H9 (cell line): ENCODE results near the gene VPS4A. TPM values are rescaled to one million over a fixed set of nuclear protein-coding genes. Genes with fewer than 3 reads are reported as not detected.

Experiments
- DNase-seq: peaks from one replicate; pipeline ENCODE4 v3.0.0-alpha.2; 2017
- H2AFZ ChIP-seq: one replicate; pipeline ENCODE4 v1.6.1; 2013; ENCODE audit warnings: mild to moderate bottlenecking, low read length, control low read depth, moderate library complexity
- H2AK5ac ChIP-seq: 2 replicates; pipeline ENCODE4 v1.6.1; 2013; ENCODE audit warnings: low read length, control low read depth, mixed read lengths; ENCODE audit not compliant: insufficient read length
- H2BK120ac ChIP-seq: one replicate; pipeline ENCODE4 v1.6.1; 2013; ENCODE audit warnings: low read depth, mild to moderate bottlenecking, low read length, control low read depth, inconsistent platforms; ENCODE audit not compliant: poor library complexity, severe bottlenecking
- H2BK12ac ChIP-seq: 2 replicates; pipeline ENCODE4 v1.6.1; 2013; ENCODE audit warnings: low read length, control low read depth, mixed read lengths, low read depth; ENCODE audit not compliant: insufficient read length
- H2BK15ac ChIP-seq: 2 replicates; pipeline ENCODE4 v1.6.1; 2013; ENCODE audit warnings: low read depth, low read length, control low read depth
- H2BK20ac ChIP-seq: one replicate; pipeline ENCODE4 v1.6.1; 2013; ENCODE audit warnings: low read depth, mild to moderate bottlenecking, low read length, control low read depth, inconsistent platforms; ENCODE audit not compliant: poor library complexity, severe bottlenecking
- H2BK5ac ChIP-seq: 2 replicates; pipeline ENCODE4 v1.6.1; 2013; ENCODE audit warnings: low read length, control low read depth, mixed read lengths; ENCODE audit not compliant: insufficient read length
- H3K14ac ChIP-seq: 2 replicates; pipeline ENCODE4 v1.6.1; 2013; ENCODE audit warnings: low read length, control low read depth; ENCODE audit not compliant: insufficient read depth
- H3K18ac ChIP-seq: 2 replicates; pipeline ENCODE4 v1.6.1; 2013; ENCODE audit warnings: low read depth, mild to moderate bottlenecking, mixed read lengths, low read length, control low read depth; ENCODE audit not compliant: insufficient read length
- H3K23ac ChIP-seq: 2 replicates; pipeline ENCODE4 v1.6.1; 2013; ENCODE audit warnings: low read length, control low read depth, mixed read lengths, low read depth; ENCODE audit not compliant: insufficient read length
- H3K23me2 ChIP-seq: 2 replicates; pipeline ENCODE4 v1.6.1; 2013; ENCODE audit warnings: low read depth, mild to moderate bottlenecking, mixed read lengths, low read length, control low read depth; ENCODE audit not compliant: insufficient read length, poor library complexity, severe bottlenecking
- H3K27ac ChIP-seq: 2 replicates; pipeline ENCODE4 v1.5.1; 2013; ENCODE audit warnings: low read length, control low read depth, mixed read lengths, low read depth; ENCODE audit not compliant: insufficient read length
- H3K27me3 ChIP-seq: 2 replicates; pipeline ENCODE4 v1.6.1; 2013; ENCODE audit warnings: low read length, control low read depth, inconsistent platforms; ENCODE audit not compliant: insufficient read depth
- H3K4ac ChIP-seq: 2 replicates; pipeline ENCODE4 v1.6.1; 2013; ENCODE audit warnings: low read depth, mild to moderate bottlenecking, control low read depth, inconsistent platforms, low read length, moderate library complexity
- H3K4me1 ChIP-seq: 2 replicates; pipeline ENCODE4 v1.6.1; 2013; ENCODE audit warnings: low read length, control low read depth, inconsistent platforms; ENCODE audit not compliant: insufficient read depth
- H3K4me2 ChIP-seq: 2 replicates; pipeline ENCODE4 v1.6.1; 2013; ENCODE audit warnings: low read length, control low read depth, mixed read lengths; ENCODE audit not compliant: insufficient read length, insufficient read depth
- H3K56ac ChIP-seq: 2 replicates; pipeline ENCODE4 v1.6.1; 2013; ENCODE audit warnings: low read depth, mild to moderate bottlenecking, mixed read lengths, low read length, control low read depth; ENCODE audit not compliant: insufficient read length
- H3K79me1 ChIP-seq: 2 replicates; pipeline ENCODE4 v1.6.1; 2013; ENCODE audit warnings: low read depth, mild to moderate bottlenecking, moderate library complexity, low read length, control low read depth, inconsistent platforms; ENCODE audit not compliant: insufficient read depth, poor library complexity, severe bottlenecking
- H3K79me2 ChIP-seq: 2 replicates; pipeline ENCODE4 v1.6.1; 2013; ENCODE audit warnings: low read length, control low read depth, inconsistent platforms; ENCODE audit not compliant: insufficient read depth
- H3K9ac ChIP-seq: 2 replicates; pipeline ENCODE4 v1.6.1; 2013; ENCODE audit warnings: low read length, control low read depth, mixed read lengths; ENCODE audit not compliant: insufficient read length; ENCODE audit errors: extremely low read depth
- H3K9me3 ChIP-seq: one replicate; pipeline ENCODE4 v1.6.1; 2013; ENCODE audit warnings: low read depth, low read length, inconsistent platforms; ENCODE audit not compliant: control insufficient read depth
- H3T11ph ChIP-seq: one replicate; pipeline ENCODE4 v1.6.1; 2013; ENCODE audit warnings: mild to moderate bottlenecking, low read length, control low read depth, inconsistent platforms
- H4K20me1 ChIP-seq: one replicate; pipeline ENCODE4 v1.6.1; 2013; ENCODE audit not compliant: control insufficient read depth, insufficient read length, insufficient read depth
- H4K5ac ChIP-seq: 2 replicates; pipeline ENCODE4 v1.6.1; 2013; ENCODE audit warnings: low read depth, mild to moderate bottlenecking, mixed read lengths, low read length, control low read depth; ENCODE audit not compliant: insufficient read length
- H4K8ac ChIP-seq: replicated peaks from 2 replicates; pipeline ENCODE4 v1.6.1; 2013; ENCODE audit warnings: low read length, control low read depth, mixed read lengths, low read depth; ENCODE audit not compliant: insufficient read length
- H4K91ac ChIP-seq: 2 replicates; pipeline ENCODE4 v1.6.1; 2013; ENCODE audit warnings: low read depth, mild to moderate bottlenecking, moderate library complexity, mixed read lengths, low read length, control low read depth; ENCODE audit not compliant: insufficient read length
- H3K27ac Mint-ChIP-seq, 3 experiments: 2 replicates in 2 of 3; 3 replicates in 1 of 3; pipeline ENCODE4 v1.8.0; 2020 to 2021; ENCODE audit warnings: mixed read lengths in 3 of 3, mild to moderate bottlenecking in 1 of 3, moderate library complexity in 1 of 3
- H3K27me3 Mint-ChIP-seq: 2 replicates; pipeline ENCODE4 v1.8.0; 2021; ENCODE audit warnings: low read depth, mild to moderate bottlenecking, moderate library complexity, mixed read lengths
- H3K36me3 Mint-ChIP-seq, 3 experiments: 2 replicates in 2 of 3; 3 replicates in 1 of 3; pipeline ENCODE4 v1.8.0; 2020 to 2021; ENCODE audit warnings: low read depth in 3 of 3, mixed read lengths in 3 of 3; ENCODE audit not compliant: insufficient read depth in 1 of 3
- H3K4me1 Mint-ChIP-seq, 2 experiments: 2 replicates each; pipeline ENCODE4 v1.8.0; 2020; ENCODE audit warnings: mixed read lengths in 2 of 2
- H3K4me3 Mint-ChIP-seq, 2 experiments: 2 replicates in 1 of 2; 3 replicates in 1 of 2; pipeline ENCODE4 v1.8.0; 2020 to 2021; ENCODE audit warnings: mild to moderate bottlenecking in 2 of 2, mixed read lengths in 2 of 2, moderate library complexity in 1 of 2
- H3K9me3 Mint-ChIP-seq, 2 experiments: 2 replicates in 1 of 2; 3 replicates in 1 of 2; pipeline ENCODE4 v1.8.0; 2020; ENCODE audit warnings: mild to moderate bottlenecking in 2 of 2, mixed read lengths in 2 of 2, moderate library complexity in 1 of 2
- WGBS: extraction: QIAGEN DNeasy Blood & Tissue Kit; methylation state at CpG from one replicate; pipeline ENCODE4 v1.1.7; 2013; ENCODE audit warnings: missing lambda C conversion rate, low lambda C conversion rate, mixed read lengths; ENCODE audit not compliant: insufficient read length; ENCODE audit errors: extremely low coverage; 5-methylcytosine and 5-hydroxymethylcytosine counted together
- total RNA-seq: library from RNA; stranded (reverse); gene quantifications from 2 replicates; pipeline ENCODE4 v1.2.1, GENCODE V29; 2021
- TF ChIP-seq, protein P1 (sequence below): fragments of 200-600 bp; sonication (generic); conservative IDR thresholded peaks from 3 replicates; pipeline ENCODE4 v1.8.0; 2021; ENCODE audit warnings: antibody characterized with exemption, mild to moderate bottlenecking

VPS4A gene
- total RNA-seq, 1 experiment from 2014 or later = 27.1 TPM

GRCh38 chr16:69365901-69366300, 54.8 kb downstream of the VPS4A start:
- Histone ChIP-seq H2BK120ac (no peak overlapping the region), H2BK5ac (no peak overlapping the region), H3K79me2 (no peaks in the 10 kb centered on the region), H2AK5ac (no peak overlapping the region), H3K4me1 (no peaks in the 10 kb centered on the region), H3K18ac (no peak overlapping the region), H3T11ph (no peak overlapping the region), H3K4ac (no peak overlapping the region), H4K8ac (no peak overlapping the region), H2AFZ (no peak overlapping the region), H3K14ac (no peak overlapping the region), H3K79me1 (no peaks in the 10 kb centered on the region), H3K27me3 (no peaks in the 10 kb centered on the region), H3K23ac (no peak overlapping the region), H3K56ac (no peak overlapping the region), H2BK12ac (no peak overlapping the region), H3K27ac (no peak overlapping the region), H3K9me3 (no peaks in the 10 kb centered on the region), H4K20me1 (no peaks in the 10 kb centered on the region), H4K91ac (no peak overlapping the region), H2BK15ac (no peak overlapping the region), H3K23me2 (no peaks in the 10 kb centered on the region), H3K9ac (no peak overlapping the region), H4K5ac (no peak overlapping the region), H3K4me2 (no peak overlapping the region), H2BK20ac (no peak overlapping the region)
- peak overlapping the region in 2 of 3 experiments; percentile 1 to 7; a peak in 1 of 7 replicates for H3K27ac Mint-ChIP-seq
- no peaks in the 10 kb centered on the region for H3K9me3 Mint-ChIP-seq
- no CpG with 5 or more reads among the region's 2 CpGs for WGBS
- H3K27me3 Mint-ChIP-seq = no peaks in the 10 kb centered on the region
- no peak overlapping the region for H3K4me3 Mint-ChIP-seq
- DNase-seq = no peak
- peaks cover 22 to 57% (median 51%) of the 10 kb centered on the region in 3 experiments; a peak in 6 of 7 replicates for H3K36me3 Mint-ChIP-seq
- TF ChIP-seq, protein P1, sequence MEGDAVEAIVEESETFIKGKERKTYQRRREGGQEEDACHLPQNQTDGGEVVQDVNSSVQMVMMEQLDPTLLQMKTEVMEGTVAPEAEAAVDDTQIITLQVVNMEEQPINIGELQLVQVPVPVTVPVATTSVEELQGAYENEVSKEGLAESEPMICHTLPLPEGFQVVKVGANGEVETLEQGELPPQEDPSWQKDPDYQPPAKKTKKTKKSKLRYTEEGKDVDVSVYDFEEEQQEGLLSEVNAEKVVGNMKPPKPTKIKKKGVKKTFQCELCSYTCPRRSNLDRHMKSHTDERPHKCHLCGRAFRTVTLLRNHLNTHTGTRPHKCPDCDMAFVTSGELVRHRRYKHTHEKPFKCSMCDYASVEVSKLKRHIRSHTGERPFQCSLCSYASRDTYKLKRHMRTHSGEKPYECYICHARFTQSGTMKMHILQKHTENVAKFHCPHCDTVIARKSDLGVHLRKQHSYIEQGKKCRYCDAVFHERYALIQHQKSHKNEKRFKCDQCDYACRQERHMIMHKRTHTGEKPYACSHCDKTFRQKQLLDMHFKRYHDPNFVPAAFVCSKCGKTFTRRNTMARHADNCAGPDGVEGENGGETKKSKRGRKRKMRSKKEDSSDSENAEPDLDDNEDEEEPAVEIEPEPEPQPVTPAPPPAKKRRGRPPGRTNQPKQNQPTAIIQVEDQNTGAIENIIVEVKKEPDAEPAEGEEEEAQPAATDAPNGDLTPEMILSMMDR = no peak
- H3K4me1 Mint-ChIP-seq = no peaks in the 10 kb centered on the region
